DND-41 (cell line): ENCODE measurements around the gene KCNQ5.
A peak's percentile ranks its signal among the peaks of the same experiment; 100 is the strongest.
"Not testable (repeated sequence)": the region's sequence is repeated elsewhere in the genome, so short reads cannot be mapped to it uniquely, and the experiment has no call there.

ENCODE experiments used
- ATAC-seq: fragments of 200-7000 bp; cut with Tn5 transposase; 3 replicates; pipeline ENCODE4 v1.9.1; 2021; ENCODE audit warnings: low read depth; ENCODE audit not compliant: insufficient read depth
- DNase-seq: peaks from one replicate; pipeline ENCODE4 v3.0.0-alpha.2; 2020
- H2AFZ ChIP-seq: 2 replicates; pipeline ENCODE4 v1.6.0; 2012; ENCODE audit warnings: low read depth, low read length
- H3K27ac ChIP-seq: 2 replicates; pipeline ENCODE4 v1.5.1; 2012; ENCODE audit warnings: low read length, inconsistent platforms
- H3K27me3 ChIP-seq: fragments of 200-600 bp; sonication (generic); 2 replicates; pipeline ENCODE4 v1.6.0; 2012; ENCODE audit warnings: low read length, mild to moderate bottlenecking, inconsistent platforms; ENCODE audit not compliant: insufficient read depth, poor library complexity
- H3K36me3 ChIP-seq: 2 replicates; pipeline ENCODE4 v1.5.1; 2012; ENCODE audit warnings: low read length, inconsistent platforms; ENCODE audit not compliant: insufficient read depth
- H3K4me1 ChIP-seq: 2 replicates; pipeline ENCODE4 v1.5.1; 2012; ENCODE audit warnings: mild to moderate bottlenecking, low read length; ENCODE audit not compliant: insufficient read depth
- H3K4me2 ChIP-seq: 2 replicates; pipeline ENCODE4 v1.6.0; 2012; ENCODE audit warnings: mild to moderate bottlenecking, moderate library complexity, low read length, inconsistent platforms; ENCODE audit not compliant: insufficient read depth
- H3K4me3 ChIP-seq, 2 experiments: fragments of 200-600 bp in 1 of 2; shearing (Covaris generic) in 1 of 2; 2 replicates each; pipeline ENCODE4 v1.5.1; 2012 to 2016; ENCODE audit warnings: inconsistent platforms in 2 of 2, low read length in 2 of 2, mild to moderate bottlenecking in 2 of 2, low read depth in 1 of 2, moderate library complexity in 1 of 2
- H3K79me2 ChIP-seq: 2 replicates; pipeline ENCODE4 v1.6.0; 2012; ENCODE audit warnings: low read length, inconsistent platforms; ENCODE audit not compliant: insufficient read depth
- H3K9ac ChIP-seq: 2 replicates; pipeline ENCODE4 v1.6.0; 2012; ENCODE audit warnings: low read depth, mild to moderate bottlenecking, inconsistent platforms, low read length, moderate library complexity
- H3K9me3 ChIP-seq: 2 replicates; pipeline ENCODE4 v1.5.1; 2012; ENCODE audit warnings: low read length, moderate library complexity, mild to moderate bottlenecking, inconsistent platforms; ENCODE audit not compliant: insufficient read depth, severe bottlenecking
- H4K20me1 ChIP-seq: 2 replicates; pipeline ENCODE4 v1.6.0; 2012; ENCODE audit warnings: low read length; ENCODE audit not compliant: insufficient read depth
- CTCF ChIP-seq: IDR thresholded peaks from 2 replicates; pipeline ENCODE4 v1.5.1; 2012; ENCODE audit warnings: borderline replicate concordance, low read length, moderate library complexity, mild to moderate bottlenecking; ENCODE audit not compliant: poor library complexity, severe bottlenecking; ENCODE audit errors: extremely low read depth
- EZH2 ChIP-seq: IDR thresholded peaks from 3 replicates; pipeline ENCODE4 v1.6.1; 2012; ENCODE audit warnings: borderline replicate concordance, low read depth, mild to moderate bottlenecking, moderate library complexity, low read length, inconsistent platforms; ENCODE audit not compliant: severe bottlenecking

The KCNQ5 gene

GRCh38 chr6:72621291-72622093 is at the start of gene KCNQ5:
TSS of gene KCNQ5 (plus strand) at chr6:72622064.
- Histone ChIP-seq H4K20me1 (no peaks in the 10 kb centered on the region), H3K9ac (peak within 1 kb of the TSS; percentile 70), H2AFZ (peak within 1 kb of the TSS; percentile 85), H3K9me3 (no peaks in the 10 kb centered on the region), H3K4me3 (peak within 1 kb of the TSS; percentile 60 to 70), H3K4me2 (peak within 1 kb of the TSS; percentile 67), H3K79me2 (peaks cover 36% of the 10 kb centered on the region), H3K27ac (peak within 1 kb of the TSS; percentile 77), H3K27me3 (no peaks in the 10 kb centered on the region), H3K4me1 (peaks cover 54% of the 10 kb centered on the region), H3K36me3 (no peaks in the 10 kb centered on the region)
- ATAC-seq: no peak; the same call in 2 of the 3 replicates
- no peak for DNase-seq
- TF ChIP-seq EZH2 (no peak), CTCF (no peak)

- Histone ChIP-seq H3K9ac (no peak overlapping the region), H3K9me3 (no peaks in the 10 kb centered on the region), H3K36me3 (no peaks in the 10 kb centered on the region), H3K4me2 (no peak overlapping the region), H4K20me1 (no peaks in the 10 kb centered on the region), H3K27ac (no peak overlapping the region), H3K27me3 (no peaks in the 10 kb centered on the region), H2AFZ (no peak overlapping the region), H3K4me3 (no peak overlapping the region), H3K4me1 (no peaks in the 10 kb centered on the region), H3K79me2 (no peaks in the 10 kb centered on the region)
- DNase-seq (no peak), ATAC-seq (no peak)
- no peak for TF ChIP-seq CTCF
These were observed 42.0 kb upstream of the KCNQ5 start for GRCh38 chr6:72579865-72580264.

GRCh38 chr6:72580281-72580940 is 41.5 kb upstream of the KCNQ5 start:
- no peak overlapping the region for H3K4me2 ChIP-seq
- no peak for TF ChIP-seq EZH2
- TF ChIP-seq CTCF: peak; percentile 36
- no peak overlapping the region for H3K4me3 ChIP-seq
- no peak for ATAC-seq
- no peak for DNase-seq
- no peak overlapping the region for H2AFZ ChIP-seq
- H3K9me3 ChIP-seq: no peaks in the 10 kb centered on the region
- no peaks in the 10 kb centered on the region for H3K27me3 ChIP-seq
- H3K36me3 ChIP-seq: no peaks in the 10 kb centered on the region
- no peak overlapping the region for H3K9ac ChIP-seq
- no peak overlapping the region for H3K27ac ChIP-seq
- H3K79me2 ChIP-seq: no peaks in the 10 kb centered on the region
- no peaks in the 10 kb centered on the region for H4K20me1 ChIP-seq
- H3K4me1 ChIP-seq: no peaks in the 10 kb centered on the region

DNA sequence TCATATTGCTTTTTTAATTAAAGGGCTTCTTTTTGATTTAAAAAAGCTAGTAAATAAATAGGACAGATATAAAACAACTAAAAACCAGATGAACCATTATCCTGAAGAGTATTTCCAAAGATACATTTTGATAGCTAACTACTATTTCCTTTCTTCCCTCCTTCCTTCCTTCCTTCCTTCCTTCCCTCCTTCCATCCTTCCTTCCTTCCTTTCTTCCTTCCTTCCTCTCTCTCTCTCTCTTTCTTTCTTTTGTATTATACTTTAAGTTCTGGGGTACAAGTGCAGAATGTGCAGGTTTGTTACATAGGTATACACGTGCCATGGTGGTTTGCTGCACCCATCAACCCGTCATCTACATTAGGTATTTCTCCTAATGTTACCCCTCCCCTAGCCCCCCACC is 40.9 kb upstream of the KCNQ5 start:
- H3K4me2 ChIP-seq, H3K27ac ChIP-seq, H3K27me3 ChIP-seq, H3K4me3 ChIP-seq, ATAC-seq, H3K79me2 ChIP-seq, DNase-seq, H3K9me3 ChIP-seq, H3K4me1 ChIP-seq, H3K36me3 ChIP-seq, H2AFZ ChIP-seq, H3K9ac ChIP-seq, H4K20me1 ChIP-seq: not testable (repeated sequence)
